ENCODE results near the gene SLC26A2. TPM values are rescaled to one million over a fixed set of nuclear protein-coding genes. Genes with fewer than 3 reads are reported as not detected.

The SLC26A2 gene
- total and polyA plus RNA-seq, 10 of the 15 experiments (the other 5 are each of a cell fraction or from before 2014, with no cell fraction given) = 1.7 to 6.4 (median 4.2) TPM

DNA sequence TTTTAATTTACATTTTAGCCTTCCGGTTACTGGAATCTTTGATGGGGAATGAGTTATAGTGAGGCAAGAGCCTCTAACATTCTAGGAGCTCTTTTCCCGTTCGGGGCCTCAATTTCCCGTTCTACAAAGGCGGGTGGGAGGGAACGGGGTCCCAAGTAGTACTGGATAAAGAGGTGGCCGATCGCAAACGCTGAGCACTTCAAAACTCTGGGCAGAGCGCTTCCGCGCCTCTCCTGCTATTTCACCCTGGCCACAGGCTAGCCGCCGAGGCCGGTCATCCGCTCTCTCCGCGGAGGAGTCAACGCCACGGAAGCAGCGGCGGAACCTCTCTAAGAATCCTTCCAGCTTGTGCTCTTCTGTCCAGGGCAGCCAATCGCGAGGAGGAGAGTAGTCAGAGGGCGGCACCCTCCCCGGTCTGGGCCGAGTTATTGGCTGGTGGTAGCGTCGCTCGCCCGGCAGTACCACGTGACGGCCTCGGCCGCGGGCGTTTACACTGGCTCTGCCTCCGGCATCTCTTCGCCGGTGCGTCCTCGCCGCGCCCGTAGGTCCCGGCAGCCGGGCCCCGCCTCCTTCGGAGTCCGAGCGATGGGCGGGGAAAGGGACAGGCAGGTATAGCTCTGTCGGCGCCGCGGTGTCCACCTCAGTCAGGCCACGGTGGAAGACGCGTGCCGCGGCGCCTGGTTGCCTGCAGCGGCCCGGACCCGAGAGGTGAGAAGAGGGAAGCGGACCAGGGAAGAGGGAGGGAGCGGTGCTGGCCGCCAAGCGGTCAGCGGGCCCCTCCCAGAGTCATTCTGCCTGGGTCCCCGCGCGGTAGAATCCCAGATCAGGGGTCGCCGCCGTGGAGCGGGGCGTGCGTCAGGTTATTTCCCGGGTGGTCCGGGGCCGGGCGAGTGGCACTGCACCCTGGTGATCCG is at the start of gene SLC26A2 (continued):
- TF ChIP-seq HDGF (IDR thresholded peaks at IDR 0.05) (no peak; the same call in 1 of the 2 replicates), ZBTB33 (IDR thresholded peaks at IDR 0.05) (no peak), STAT1 (conservative IDR thresholded peaks at IDR 0.05) (no peak), BMI1 (IDR thresholded peaks at IDR 0.05; ENCODE audit: borderline replicate concordance) (no peak), SIN3A (IDR thresholded peaks at IDR 0.05; ENCODE audit: low read depth, low read length) (no peak), EZH2 (IDR thresholded peaks at IDR 0.05; ENCODE audit: borderline replicate concordance, control insufficient read depth, low read depth, low read length) (no peak), RELA (IDR thresholded peaks at IDR 0.05; ENCODE audit: borderline replicate concordance, partially characterized antibody) (no peak), GABPA (IDR thresholded peaks at IDR 0.05; ENCODE audit: low read depth) (peak; percentile 53), BCL11A (IDR thresholded peaks at IDR 0.05; ENCODE audit: low read depth, low read length) (no peak), E2F8 (IDR thresholded peaks at IDR 0.05; ENCODE audit: low read depth, partially characterized antibody) (no peak), SUPT20H (IDR thresholded peaks at IDR 0.05; ENCODE audit: borderline replicate concordance, control insufficient read depth, low read depth, low read length) (no peak), NRF1 (conservative IDR thresholded peaks at IDR 0.05; ENCODE audit: low read depth, low read length) (no peak), NFXL1 (IDR thresholded peaks at IDR 0.05; ENCODE audit: borderline replicate concordance) (no peak), NFIC (IDR thresholded peaks at IDR 0.05; ENCODE audit: low read depth, low read length) (no peak), KDM1A (IDR thresholded peaks at IDR 0.05; ENCODE audit: borderline replicate concordance) (no peak), ZNF384 (IDR thresholded peaks at IDR 0.05; ENCODE audit: borderline replicate concordance, low read depth, low read length) (no peak), ZBTB4 (CRISPR knock-in tag; IDR thresholded peaks at IDR 0.05) (no peak), ASH2L (IDR thresholded peaks at IDR 0.05; ENCODE audit: borderline replicate concordance, low read depth) (no peak), PML (IDR thresholded peaks at IDR 0.05; ENCODE audit: low read length) (peak; percentile 79)
- TF ChIP-seq, protein P1, sequence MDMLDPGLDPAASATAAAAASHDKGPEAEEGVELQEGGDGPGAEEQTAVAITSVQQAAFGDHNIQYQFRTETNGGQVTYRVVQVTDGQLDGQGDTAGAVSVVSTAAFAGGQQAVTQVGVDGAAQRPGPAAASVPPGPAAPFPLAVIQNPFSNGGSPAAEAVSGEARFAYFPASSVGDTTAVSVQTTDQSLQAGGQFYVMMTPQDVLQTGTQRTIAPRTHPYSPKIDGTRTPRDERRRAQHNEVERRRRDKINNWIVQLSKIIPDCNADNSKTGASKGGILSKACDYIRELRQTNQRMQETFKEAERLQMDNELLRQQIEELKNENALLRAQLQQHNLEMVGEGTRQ (IDR thresholded peaks at IDR 0.05; ENCODE audit: borderline replicate concordance, low read depth, low read length) = peak; percentile 94
